Memory B cell (primary cell): ENCODE results near the gene TAAR5.
"Not testable (repeated sequence)": the region's sequence is repeated elsewhere in the genome, so short reads cannot be mapped to it uniquely, and the experiment has no call there.

Experiments
- ATAC-seq: fragments of 150-1000 bp; cut with Tn5 transposase; 2 replicates; pipeline ENCODE4 v1.10.0; 2021; ENCODE audit warnings: low read depth, mild to moderate bottlenecking, moderate library complexity
- DNase-seq, 2 donors: peaks; one replicate each; pipeline ENCODE4 v3.0.0; 2022; ENCODE audit warnings: low spot score in 2 of 2
- H3K27ac Mint-ChIP-seq: one replicate; pipeline ENCODE4 v1.8.0; 2022; ENCODE audit warnings: mild to moderate bottlenecking, moderate library complexity, mixed read lengths
- H3K27me3 Mint-ChIP-seq: one replicate; pipeline ENCODE4 v1.8.0; 2022; ENCODE audit warnings: mixed read lengths
- H3K36me3 Mint-ChIP-seq: one replicate; pipeline ENCODE4 v1.8.0; 2022; ENCODE audit warnings: mild to moderate bottlenecking, mixed read lengths
- H3K4me1 Mint-ChIP-seq: one replicate; pipeline ENCODE4 v1.8.0; 2022; ENCODE audit warnings: mixed read lengths
- H3K4me3 Mint-ChIP-seq: one replicate; pipeline ENCODE4 v1.8.0; 2022; ENCODE audit warnings: mild to moderate bottlenecking, moderate library complexity, mixed read lengths
- H3K9me3 Mint-ChIP-seq: one replicate; pipeline ENCODE4 v1.8.0; 2022; ENCODE audit warnings: mixed read lengths

TAAR5 gene, protein sequence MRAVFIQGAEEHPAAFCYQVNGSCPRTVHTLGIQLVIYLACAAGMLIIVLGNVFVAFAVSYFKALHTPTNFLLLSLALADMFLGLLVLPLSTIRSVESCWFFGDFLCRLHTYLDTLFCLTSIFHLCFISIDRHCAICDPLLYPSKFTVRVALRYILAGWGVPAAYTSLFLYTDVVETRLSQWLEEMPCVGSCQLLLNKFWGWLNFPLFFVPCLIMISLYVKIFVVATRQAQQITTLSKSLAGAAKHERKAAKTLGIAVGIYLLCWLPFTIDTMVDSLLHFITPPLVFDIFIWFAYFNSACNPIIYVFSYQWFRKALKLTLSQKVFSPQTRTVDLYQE

DNA sequence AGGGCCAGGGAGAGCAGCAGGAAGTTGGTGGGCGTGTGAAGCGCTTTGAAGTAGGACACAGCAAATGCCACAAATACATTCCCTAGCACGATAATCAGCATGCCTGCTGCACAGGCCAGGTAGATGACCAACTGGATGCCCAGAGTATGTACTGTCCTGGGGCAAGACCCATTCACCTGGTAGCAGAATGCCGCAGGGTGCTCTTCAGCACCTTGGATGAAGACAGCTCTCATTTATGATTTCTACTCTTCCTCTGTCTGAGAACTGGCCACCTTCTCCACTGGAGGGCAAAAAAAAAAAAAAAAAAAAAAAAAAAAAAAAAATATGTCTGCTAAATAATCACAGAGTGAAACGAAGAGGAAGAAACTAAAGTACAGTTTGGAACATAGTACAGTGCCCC lies at the start of gene TAAR5:
TAAR5 (minus strand) TSS at position 288 of the 400 bp plus-strand sequence; CDS start at position 233, 55 bp downstream.
- H3K27ac Mint-ChIP-seq, result no peak within 1 kb of the TSS
- DNase-seq (no peak), ATAC-seq (no peak)
- H3K9me3 Mint-ChIP-seq, result peaks cover 1% of the 10 kb centered on the region
- H3K4me1 Mint-ChIP-seq, result no peaks in the 10 kb centered on the region
- H3K36me3 Mint-ChIP-seq, result no peaks in the 10 kb centered on the region
- peaks cover 7% of the 10 kb centered on the region for H3K27me3 Mint-ChIP-seq
- H3K4me3 Mint-ChIP-seq, result no peak within 1 kb of the TSS

DNA sequence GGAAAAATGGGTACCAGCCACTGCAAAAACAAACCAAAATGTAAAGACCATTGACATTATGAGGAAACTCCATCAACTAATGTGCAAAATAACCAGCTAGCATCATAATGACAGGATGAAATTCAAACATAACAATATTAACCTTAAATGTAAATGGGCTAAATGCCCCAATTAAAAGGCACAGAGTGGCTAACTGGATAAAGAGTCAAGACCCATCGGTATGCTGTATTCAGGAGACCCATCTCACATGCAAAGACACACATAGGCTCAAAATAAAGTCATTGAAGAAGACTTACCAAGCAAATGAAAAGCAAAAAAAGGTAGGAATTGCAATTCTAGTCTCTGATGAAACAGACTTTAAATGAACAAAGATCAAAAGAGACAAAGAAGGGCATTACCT lies 47.6 kb upstream of the TAAR5 start:
- H3K4me3 Mint-ChIP-seq, DNase-seq, ATAC-seq, H3K27ac Mint-ChIP-seq, H3K9me3 Mint-ChIP-seq, H3K36me3 Mint-ChIP-seq: not testable (repeated sequence)
- Mint-ChIP-seq H3K27me3 (peaks cover 13% of the 10 kb centered on the region), H3K4me1 (peaks cover 13% of the 10 kb centered on the region)

DNA sequence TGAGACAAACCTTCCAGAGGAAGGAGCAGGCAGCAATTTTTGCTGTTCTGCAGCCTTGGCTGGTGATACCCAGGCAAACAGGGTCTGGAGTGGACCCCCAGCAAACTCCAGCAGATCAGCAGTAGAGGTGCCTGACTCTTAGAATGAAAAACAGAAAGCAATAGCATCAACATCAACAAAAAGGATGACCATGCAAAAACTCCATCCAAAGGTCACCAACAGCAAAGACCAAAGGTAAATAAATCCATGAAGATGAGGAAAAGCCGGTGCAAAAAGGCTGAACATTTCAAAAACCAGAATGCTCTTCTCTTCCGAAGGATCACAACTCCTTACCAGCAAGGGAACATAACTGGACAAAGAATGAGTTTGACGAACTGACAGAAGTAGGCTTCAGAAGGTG lies 46.4 kb upstream of the TAAR5 start:
- DNase-seq, ATAC-seq, H3K36me3 Mint-ChIP-seq, H3K9me3 Mint-ChIP-seq, H3K27ac Mint-ChIP-seq, H3K4me3 Mint-ChIP-seq: not testable (repeated sequence)
- Mint-ChIP-seq H3K4me1 (peaks cover 13% of the 10 kb centered on the region), H3K27me3 (peaks cover 13% of the 10 kb centered on the region)

DNA sequence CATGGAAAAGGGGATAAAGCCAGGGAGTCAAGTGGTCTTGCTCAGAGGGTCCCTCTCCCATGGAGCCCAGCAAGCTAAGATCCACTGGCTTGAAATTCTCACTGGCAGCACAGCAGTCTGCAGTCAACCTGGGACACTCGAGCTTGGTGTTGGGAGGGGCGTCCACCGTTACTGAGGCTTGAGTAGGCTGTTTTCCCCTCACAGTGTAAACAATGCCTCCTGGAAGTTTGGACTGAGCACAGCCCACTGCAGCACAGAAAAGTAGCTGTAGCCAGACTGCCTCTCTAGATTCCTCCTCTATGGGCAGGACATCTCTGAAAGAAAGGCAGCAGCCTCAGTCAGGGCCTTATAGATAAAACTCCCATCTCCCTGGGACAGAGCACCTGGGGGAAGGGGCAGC lies 45.7 kb upstream of the TAAR5 start:
- not testable (repeated sequence) for H3K9me3 Mint-ChIP-seq, H3K36me3 Mint-ChIP-seq, ATAC-seq, DNase-seq, H3K27ac Mint-ChIP-seq, H3K4me3 Mint-ChIP-seq
- Mint-ChIP-seq H3K27me3 (peaks cover 17% of the 10 kb centered on the region), H3K4me1 (peaks cover 13% of the 10 kb centered on the region)

DNA sequence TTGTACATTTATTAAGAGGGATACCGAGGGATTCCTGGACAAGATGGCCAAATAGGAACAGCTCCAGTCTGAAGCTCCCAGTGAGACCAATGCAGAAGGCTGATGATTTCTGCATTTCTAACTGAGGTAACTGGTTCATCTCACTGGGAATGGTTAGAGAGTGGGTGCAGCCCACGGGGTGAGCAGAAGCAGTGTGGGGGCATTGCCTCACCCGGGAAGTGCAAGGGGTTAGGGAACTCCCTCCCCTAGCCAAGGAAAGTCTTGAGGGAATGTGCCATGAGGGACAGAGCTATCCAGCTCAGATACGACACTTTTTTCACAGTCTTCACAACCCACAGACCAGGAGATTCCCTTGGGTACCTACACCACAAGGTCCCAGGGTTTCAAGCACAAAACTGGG lies 45.3 kb upstream of the TAAR5 start:
- Mint-ChIP-seq H3K27me3 (peaks cover 17% of the 10 kb centered on the region), H3K27ac (no peak overlapping the region), H3K4me3 (no peak overlapping the region), H3K9me3 (peaks cover 3% of the 10 kb centered on the region), H3K36me3 (peaks cover 5% of the 10 kb centered on the region), H3K4me1 (peaks cover 13% of the 10 kb centered on the region)
- DNase-seq (no peak), ATAC-seq (no peak)

DNA sequence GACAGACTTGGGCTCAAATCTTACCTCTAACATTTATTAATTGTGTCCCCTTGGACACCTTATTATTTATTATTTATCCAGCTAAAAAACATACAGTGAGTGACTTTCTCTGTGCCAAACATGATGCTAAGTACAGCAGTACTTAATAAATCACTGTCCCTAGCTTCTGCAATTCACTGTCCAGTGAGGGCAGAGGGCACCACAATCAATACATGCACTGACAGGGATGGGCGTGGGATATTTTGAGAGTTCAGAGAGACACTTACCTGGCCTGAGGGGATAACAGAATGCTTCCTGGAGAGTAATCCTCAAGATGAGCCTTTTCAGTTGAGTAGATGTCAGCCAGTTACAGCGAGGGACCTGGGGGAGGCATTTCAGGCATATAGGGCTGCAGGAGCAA lies 43.8 kb upstream of the TAAR5 start:
- Mint-ChIP-seq H3K4me1 (peaks cover 2% of the 10 kb centered on the region), H3K27me3 (peaks cover 23% of the 10 kb centered on the region), H3K36me3 (peaks cover 5% of the 10 kb centered on the region)

DNA sequence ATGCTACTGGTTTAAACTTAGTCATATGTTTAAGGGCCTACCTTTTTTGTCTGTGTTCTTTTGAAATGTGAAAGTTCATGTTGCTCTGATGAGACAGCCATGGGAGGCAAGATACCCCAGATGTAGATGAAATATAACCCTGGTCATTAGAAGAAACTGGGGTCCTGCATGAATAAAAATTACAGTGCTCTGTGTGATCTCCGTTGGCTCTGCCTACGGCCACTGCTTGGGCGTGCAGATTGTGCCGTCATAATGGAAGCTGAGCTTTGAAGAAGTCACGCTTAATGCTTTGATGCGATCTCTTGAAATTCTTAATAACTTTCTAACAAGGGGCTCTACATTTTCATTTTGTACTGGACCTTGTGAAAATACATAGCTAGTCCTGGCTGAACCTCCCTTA lies 34.6 kb upstream of the TAAR5 start, which contains the start of gene TAAR2:
TAAR2 (minus strand) TSS at position 101 of the 400 bp plus-strand sequence; CDS start at position 101, 0 bp downstream.
- no peak for ATAC-seq
- no peak within 1 kb of the TSS for H3K27ac Mint-ChIP-seq
- peaks cover 2% of the 10 kb centered on the region for H3K9me3 Mint-ChIP-seq
- H3K4me3 Mint-ChIP-seq, result no peak within 1 kb of the TSS
- no peaks in the 10 kb centered on the region for H3K4me1 Mint-ChIP-seq
- no peak for DNase-seq
- H3K27me3 Mint-ChIP-seq, result peaks cover 10% of the 10 kb centered on the region
- H3K36me3 Mint-ChIP-seq, result no peaks in the 10 kb centered on the region

More for the DNA sequence above, 43.8 kb upstream of the TAAR5 start:
- no peak for ATAC-seq
- Mint-ChIP-seq H3K4me3 (no peak overlapping the region), H3K9me3 (peaks cover 3% of the 10 kb centered on the region), H3K27ac (no peak overlapping the region)
- DNase-seq, result no peak

DNA sequence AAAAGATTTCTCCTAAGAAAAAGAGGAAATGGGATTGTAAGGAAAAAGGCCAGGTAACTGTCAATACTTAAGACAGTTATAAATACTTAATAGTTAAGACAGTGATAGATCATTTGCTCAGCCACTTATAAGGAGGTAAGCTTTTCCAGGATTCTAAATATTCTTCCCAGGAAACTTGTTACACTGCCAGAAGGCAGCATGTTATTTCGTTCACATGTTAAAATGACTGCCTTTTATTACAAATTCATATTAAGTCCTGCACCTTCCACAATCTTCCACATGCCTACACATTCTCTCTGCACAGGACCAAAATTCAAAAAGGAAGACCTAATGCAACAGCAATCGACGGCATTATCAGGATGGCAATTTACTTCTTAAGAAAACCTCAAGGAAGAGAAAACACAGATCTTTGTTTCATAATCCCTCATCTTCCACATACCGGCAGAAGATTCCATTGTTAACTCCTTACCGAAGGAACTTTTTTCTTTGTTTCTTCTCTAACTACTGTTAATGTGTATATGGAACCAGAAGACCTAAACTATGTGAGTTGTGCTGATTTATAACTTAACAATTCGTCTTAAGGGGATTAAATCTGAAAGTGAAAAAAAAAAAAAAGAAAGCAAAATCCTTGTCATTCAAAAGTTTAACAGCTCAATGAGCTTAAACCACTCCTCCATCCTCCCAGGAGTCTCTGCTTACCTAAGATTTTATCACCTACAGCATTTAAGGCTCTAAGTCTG lies 33.7 kb upstream of the TAAR5 start:
- Mint-ChIP-seq H3K27ac (no peak overlapping the region), H3K27me3 (peaks cover 8% of the 10 kb centered on the region)
- ATAC-seq, result no peak

DNA sequence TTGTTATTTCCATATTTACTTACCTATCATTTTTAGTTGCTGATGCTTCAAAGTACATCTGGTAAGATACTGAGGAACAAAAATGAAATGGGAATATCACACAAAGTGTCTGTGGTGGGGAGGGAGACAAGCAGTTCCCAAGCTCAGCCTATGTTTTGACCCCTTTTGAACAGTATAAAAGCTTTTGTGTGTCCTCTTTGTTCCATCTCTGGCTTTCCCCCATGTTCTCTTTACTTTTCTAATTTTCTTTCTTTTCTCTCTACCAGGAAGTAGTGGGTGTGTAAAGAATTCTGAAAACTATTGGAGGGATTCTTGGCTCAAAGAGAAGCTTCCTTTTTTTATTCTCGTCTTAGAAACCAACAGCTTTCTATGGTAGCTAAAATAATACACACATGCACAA lies 27.1 kb upstream of the TAAR5 start:
- DNase-seq (no peak), ATAC-seq (no peak)
- H3K4me3 Mint-ChIP-seq, result no peak overlapping the region
- H3K27me3 Mint-ChIP-seq, result no peaks in the 10 kb centered on the region
- no peaks in the 10 kb centered on the region for H3K9me3 Mint-ChIP-seq
- H3K4me1 Mint-ChIP-seq, result peaks cover 13% of the 10 kb centered on the region
- no peaks in the 10 kb centered on the region for H3K36me3 Mint-ChIP-seq
- H3K27ac Mint-ChIP-seq, result no peak overlapping the region

More for the DNA sequence above, 33.7 kb upstream of the TAAR5 start:
- no peak for DNase-seq
- Mint-ChIP-seq H3K9me3 (peaks cover 2% of the 10 kb centered on the region), H3K4me1 (no peaks in the 10 kb centered on the region), H3K4me3 (no peak overlapping the region), H3K36me3 (no peaks in the 10 kb centered on the region)

DNA sequence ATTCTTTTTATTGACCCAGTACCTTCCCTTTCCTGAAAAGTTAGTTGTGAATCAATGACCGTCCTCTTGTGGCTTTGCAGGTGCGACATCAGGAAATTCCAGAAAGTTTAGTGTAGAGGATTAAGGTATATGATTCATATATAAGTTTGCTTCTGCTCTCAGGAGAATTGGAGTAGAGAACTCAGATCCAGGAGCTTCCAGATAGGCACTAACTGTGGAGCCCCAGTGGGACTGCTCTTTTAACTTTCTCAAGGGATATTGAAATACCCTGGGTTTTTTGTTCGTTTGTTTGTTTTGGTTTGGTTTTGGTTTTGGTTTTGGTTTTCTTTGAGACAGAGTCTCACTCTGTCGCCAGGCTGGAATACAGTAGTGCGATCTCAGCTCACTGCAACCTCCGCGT lies 25.0 kb upstream of the TAAR5 start:
- no peaks in the 10 kb centered on the region for H3K9me3 Mint-ChIP-seq
- H3K36me3 Mint-ChIP-seq, result no peaks in the 10 kb centered on the region
- H3K4me1 Mint-ChIP-seq, result peaks cover 15% of the 10 kb centered on the region
- H3K27me3 Mint-ChIP-seq, result no peaks in the 10 kb centered on the region
- H3K27ac Mint-ChIP-seq, result peak overlapping the region; percentile 74
- peak; percentile 59 for ATAC-seq
- DNase-seq, result peak in 1 of 2 donors; percentile 3
- peak overlapping the region; percentile 81 for H3K4me3 Mint-ChIP-seq

DNA sequence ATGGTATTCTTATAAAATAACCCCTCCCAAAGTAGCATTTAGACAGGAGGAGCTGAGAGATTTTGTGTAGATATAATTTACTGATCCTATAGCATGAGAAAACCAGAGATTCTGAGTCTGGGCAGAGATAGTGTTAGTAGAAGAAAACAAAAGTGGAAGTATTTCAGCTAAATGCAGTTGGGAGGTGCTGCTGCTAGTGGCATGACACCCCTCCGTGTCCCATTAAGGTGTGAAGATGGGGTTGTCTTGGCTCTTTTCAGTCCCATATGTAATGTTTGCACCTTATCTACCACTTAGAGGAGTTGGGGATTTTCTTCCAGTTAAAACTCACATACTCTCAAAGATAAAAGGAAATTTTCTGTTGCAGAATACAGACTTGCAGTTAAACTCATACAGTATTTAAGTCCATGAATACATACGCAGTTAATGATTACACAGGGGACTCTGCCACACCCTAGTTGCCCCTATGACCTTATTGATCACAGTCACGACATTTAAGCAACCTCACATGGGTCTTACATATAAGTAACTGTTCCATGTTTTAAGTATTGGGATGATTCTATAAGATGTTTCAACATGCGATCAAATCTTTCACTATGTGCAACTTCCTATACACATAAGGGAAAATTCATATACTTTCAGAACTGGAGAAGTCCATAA lies 23.0 kb upstream of the TAAR5 start:
- Mint-ChIP-seq H3K9me3 (no peaks in the 10 kb centered on the region), H3K27me3 (no peaks in the 10 kb centered on the region), H3K4me1 (peaks cover 15% of the 10 kb centered on the region), H3K27ac (peak overlapping the region; percentile 38), H3K4me3 (no peak overlapping the region), H3K36me3 (no peaks in the 10 kb centered on the region)
- DNase-seq (no peak), ATAC-seq (no peak)

DNA sequence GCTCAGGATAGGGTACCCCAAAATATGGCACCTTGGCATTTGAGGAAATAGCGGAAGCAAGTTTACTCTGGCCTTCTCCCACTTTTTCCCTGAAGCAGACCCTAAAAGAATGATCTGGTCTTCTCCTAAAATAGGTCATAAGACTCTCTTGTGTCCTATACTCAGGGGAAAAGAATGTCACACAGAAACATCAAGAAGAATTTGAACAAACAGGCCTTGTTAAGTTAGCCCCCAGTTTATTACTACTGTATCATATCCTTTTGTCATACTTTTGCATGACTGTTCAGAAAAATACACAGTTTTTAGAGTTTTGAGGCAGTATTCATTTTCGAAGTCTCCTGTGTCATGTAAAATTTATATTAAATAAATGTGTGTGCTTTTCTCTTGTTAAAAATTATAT lies 22.1 kb upstream of the TAAR5 start:
- Mint-ChIP-seq H3K27me3 (no peaks in the 10 kb centered on the region), H3K9me3 (no peaks in the 10 kb centered on the region), H3K4me3 (no peak overlapping the region), H3K36me3 (no peaks in the 10 kb centered on the region), H3K4me1 (peaks cover 13% of the 10 kb centered on the region), H3K27ac (no peak overlapping the region)
- DNase-seq (no peak), ATAC-seq (no peak)

DNA sequence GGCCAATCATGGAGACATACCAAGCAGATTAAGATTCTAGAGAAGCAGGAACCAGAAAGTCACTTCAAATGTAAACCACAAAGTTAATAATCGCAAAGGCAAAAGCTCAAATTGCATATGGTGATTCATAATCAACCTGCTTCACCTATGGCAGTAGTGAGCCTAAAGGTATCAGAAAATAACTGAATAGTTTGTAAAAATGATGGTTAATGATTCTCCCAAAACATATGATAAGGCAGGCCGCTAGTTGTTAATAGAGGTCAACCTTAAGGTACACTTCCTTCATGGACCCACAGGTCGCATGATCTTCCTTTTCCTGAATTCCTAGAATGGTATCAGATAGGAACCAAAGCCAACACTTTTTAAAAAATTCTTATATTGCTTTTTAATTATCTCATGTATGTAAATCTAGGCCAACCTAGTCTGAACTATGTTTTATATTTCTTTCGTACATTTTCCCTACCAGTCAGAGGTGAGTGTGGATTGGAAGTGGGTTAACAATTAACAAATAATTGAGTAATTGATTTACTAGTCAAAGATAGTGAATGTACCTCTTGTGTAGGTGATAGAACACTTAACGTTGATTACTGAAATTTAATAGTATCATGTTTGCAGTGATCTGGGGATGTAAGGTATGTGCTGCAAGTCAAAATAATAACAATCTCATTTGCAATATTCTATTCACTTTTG lies 18.1 kb upstream of the TAAR5 start:
- Mint-ChIP-seq H3K27me3 (no peaks in the 10 kb centered on the region), H3K4me1 (peaks cover 7% of the 10 kb centered on the region), H3K4me3 (no peak overlapping the region), H3K9me3 (no peaks in the 10 kb centered on the region), H3K36me3 (no peaks in the 10 kb centered on the region), H3K27ac (no peak overlapping the region)
- DNase-seq (no peak), ATAC-seq (no peak)
